Neural progenitor cell (in vitro differentiated cells): Measurements from ENCODE around the gene TTR.

Source experiments
- EZH2 ChIP-seq: fragments of 200-600 bp; sonication (generic); IDR thresholded peaks from 2 replicates; pipeline ENCODE4 v1.6.1; 2017; ENCODE audit warnings: antibody characterized with exemption, mild to moderate bottlenecking, moderate library complexity
- EZH2phosphoT487 ChIP-seq: fragments of 200-600 bp; sonication (generic); IDR thresholded peaks from 2 replicates; pipeline ENCODE4 v1.6.1; 2017; ENCODE audit warnings: antibody characterized with exemption
- TF ChIP-seq, protein P1 (sequence below): fragments of 200-600 bp; sonication (generic); IDR thresholded peaks from 2 replicates; pipeline ENCODE4 v1.5.1; 2017; ENCODE audit warnings: antibody characterized with exemption, mild to moderate bottlenecking

DNA sequence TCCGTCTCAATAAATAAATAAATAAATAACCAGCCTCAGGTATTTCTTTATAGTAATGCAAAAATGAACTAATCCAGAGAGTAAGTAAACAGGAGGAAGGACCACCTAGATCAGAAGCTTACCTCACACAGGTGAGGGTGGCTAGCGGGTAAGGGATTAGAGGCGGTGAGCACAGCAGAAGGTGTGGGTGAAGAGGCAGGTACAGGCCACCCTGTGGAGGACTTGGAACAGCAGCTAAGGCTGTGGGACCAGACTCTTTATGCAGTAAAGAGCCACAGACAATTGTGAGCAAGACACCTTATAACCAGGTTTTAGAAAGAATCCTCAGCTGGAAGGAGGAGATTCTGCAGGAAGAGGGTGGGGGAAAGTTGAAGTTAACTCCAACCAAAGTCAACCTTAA is 34.2 kb upstream of the TTR start:
- TF ChIP-seq, protein P1, sequence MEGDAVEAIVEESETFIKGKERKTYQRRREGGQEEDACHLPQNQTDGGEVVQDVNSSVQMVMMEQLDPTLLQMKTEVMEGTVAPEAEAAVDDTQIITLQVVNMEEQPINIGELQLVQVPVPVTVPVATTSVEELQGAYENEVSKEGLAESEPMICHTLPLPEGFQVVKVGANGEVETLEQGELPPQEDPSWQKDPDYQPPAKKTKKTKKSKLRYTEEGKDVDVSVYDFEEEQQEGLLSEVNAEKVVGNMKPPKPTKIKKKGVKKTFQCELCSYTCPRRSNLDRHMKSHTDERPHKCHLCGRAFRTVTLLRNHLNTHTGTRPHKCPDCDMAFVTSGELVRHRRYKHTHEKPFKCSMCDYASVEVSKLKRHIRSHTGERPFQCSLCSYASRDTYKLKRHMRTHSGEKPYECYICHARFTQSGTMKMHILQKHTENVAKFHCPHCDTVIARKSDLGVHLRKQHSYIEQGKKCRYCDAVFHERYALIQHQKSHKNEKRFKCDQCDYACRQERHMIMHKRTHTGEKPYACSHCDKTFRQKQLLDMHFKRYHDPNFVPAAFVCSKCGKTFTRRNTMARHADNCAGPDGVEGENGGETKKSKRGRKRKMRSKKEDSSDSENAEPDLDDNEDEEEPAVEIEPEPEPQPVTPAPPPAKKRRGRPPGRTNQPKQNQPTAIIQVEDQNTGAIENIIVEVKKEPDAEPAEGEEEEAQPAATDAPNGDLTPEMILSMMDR, result no peak
- TF ChIP-seq EZH2, result no peak
- TF ChIP-seq EZH2phosphoT487, result no peak
